ENCODE measurements around the gene HSPH1. TPM values are rescaled to one million over a fixed set of nuclear protein-coding genes. Genes with fewer than 3 reads are reported as not detected.

HSPH1 gene
- total RNA-seq, 1 experiment from 2014 or later = 105 TPM

- peaks cover 25% of the 10 kb centered on the region for H3K4me1 ChIP-seq (replicated peaks; ENCODE audit: insufficient read depth)
- H3K27me3 ChIP-seq (ENCODE audit: insufficient read depth, low read depth) = no peaks in the 10 kb centered on the region
- no peak for TF ChIP-seq CTCF (conservative IDR thresholded peaks at IDR 0.05)
- TF ChIP-seq EZH2 (IDR thresholded peaks at IDR 0.05; ENCODE audit: low read depth) = no peak
- no peak overlapping the region for H3K4me2 ChIP-seq
- no peaks in the 10 kb centered on the region for H3K79me2 ChIP-seq (ENCODE audit: low read depth)
- no peaks in the 10 kb centered on the region for H3K9me3 ChIP-seq (ENCODE audit: insufficient read depth, low read depth)
- H3K27ac ChIP-seq = no peak overlapping the region
- POLR2A ChIA-PET (ENCODE audit: unreplicated experiment) = interaction anchor here (0.6 kb wide), 1 partner anchor 18 kb away, joined by 3 read pairs; no protein-coding TSS in a partner anchor
- H3K36me3 ChIP-seq (ENCODE audit: low read depth) = no peaks in the 10 kb centered on the region
- no peaks in the 10 kb centered on the region for H3K9me2 ChIP-seq (ENCODE audit: insufficient read depth)
- CTCF ChIA-PET = no interaction called here
- no peak overlapping the region for H3K4me3 ChIP-seq
- DNase-seq = no peak
- no peak overlapping the region for H2AFZ ChIP-seq
- H4K20me1 ChIP-seq (ENCODE audit: insufficient read depth) = no peaks in the 10 kb centered on the region
- intact Hi-C loops (cut with micrococcal nuclease; ENCODE audit: unreplicated experiment) = no loop called here
- H3F3A ChIP-seq (ENCODE audit: insufficient read depth, low read depth) = peaks cover 17% of the 10 kb centered on the region
- BruUV-seq (replicated peaks) = no TSS peak
Observed at GRCh38 chr13:31175847-31176532, 14.3 kb upstream of the HSPH1 start.

GRCh38 chr13:31174018-31174417 lies 12.3 kb upstream of the HSPH1 start:
- Histone ChIP-seq H2AFZ (no peak overlapping the region), H3K9me3 (ENCODE audit: insufficient read depth, low read depth) (no peaks in the 10 kb centered on the region), H3K4me2 (no peak overlapping the region), H3K9me2 (ENCODE audit: insufficient read depth) (no peaks in the 10 kb centered on the region), H3K27me3 (ENCODE audit: insufficient read depth, low read depth) (no peaks in the 10 kb centered on the region), H3K27ac (no peak overlapping the region), H3K4me1 (replicated peaks; ENCODE audit: insufficient read depth) (peaks cover 25% of the 10 kb centered on the region), H3K4me3 (no peak overlapping the region), H3K36me3 (ENCODE audit: low read depth) (no peaks in the 10 kb centered on the region), H3K79me2 (ENCODE audit: low read depth) (no peaks in the 10 kb centered on the region), H3F3A (ENCODE audit: insufficient read depth, low read depth) (peaks cover 17% of the 10 kb centered on the region), H4K20me1 (ENCODE audit: insufficient read depth) (no peaks in the 10 kb centered on the region)
- intact Hi-C loops (cut with micrococcal nuclease; ENCODE audit: unreplicated experiment) = no loop called here
- TF ChIP-seq EZH2 (IDR thresholded peaks at IDR 0.05; ENCODE audit: low read depth) (no peak), CTCF (conservative IDR thresholded peaks at IDR 0.05) (no peak)
- no TSS peak for BruUV-seq (replicated peaks)
- DNase-seq = no peak
- ChIA-PET POLR2A (ENCODE audit: unreplicated experiment) (no interaction called here), CTCF (interaction anchor here (0.7 kb wide), 1 partner anchor 375 kb away, joined by 4 read pairs; no protein-coding TSS in a partner anchor)

GRCh38 chr13:31172535-31172934 lies 10.8 kb upstream of the HSPH1 start:
- Histone ChIP-seq H3K27ac (peak overlapping the region; percentile 85), H3K9me2 (ENCODE audit: insufficient read depth) (no peaks in the 10 kb centered on the region), H3K79me2 (ENCODE audit: low read depth) (no peaks in the 10 kb centered on the region), H3K27me3 (ENCODE audit: insufficient read depth, low read depth) (no peaks in the 10 kb centered on the region), H3F3A (ENCODE audit: insufficient read depth, low read depth) (peaks cover 17% of the 10 kb centered on the region), H3K9me3 (ENCODE audit: insufficient read depth, low read depth) (no peaks in the 10 kb centered on the region), H3K4me1 (replicated peaks; ENCODE audit: insufficient read depth) (peaks cover 25% of the 10 kb centered on the region), H3K36me3 (ENCODE audit: low read depth) (no peaks in the 10 kb centered on the region), H3K4me3 (peak overlapping the region; percentile 7; the same call in 1 of the 2 replicates), H3K4me2 (peak overlapping the region; percentile 60), H2AFZ (no peak overlapping the region), H4K20me1 (ENCODE audit: insufficient read depth) (no peaks in the 10 kb centered on the region)
- BruUV-seq (replicated peaks) = no TSS peak
- ChIA-PET POLR2A (ENCODE audit: unreplicated experiment) (interaction anchor here (0.6 kb wide), 3 partner anchors 20 to 1043 kb away, joined by 4 to 22 read pairs (median 6); no protein-coding TSS in a partner anchor), CTCF (no interaction called here)
- TF ChIP-seq EZH2 (IDR thresholded peaks at IDR 0.05; ENCODE audit: low read depth) (no peak), CTCF (conservative IDR thresholded peaks at IDR 0.05) (no peak)
- peak; percentile 25 to 88 for DNase-seq
- intact Hi-C loops (cut with micrococcal nuclease; ENCODE audit: unreplicated experiment) = no loop called here

Data from PC-9 (cell line).